NB4 (cell line): Measurements from ENCODE around the gene SLAMF7.

ENCODE experiments used
- CTCF ChIP-seq: IDR thresholded peaks from one replicate; pipeline ENCODE4 v1.5.1; 2012; ENCODE audit warnings: low read depth, low read length
- MAX ChIP-seq: IDR thresholded peaks from 2 replicates; pipeline ENCODE4 v1.6.1; 2011; ENCODE audit warnings: low read depth, low read length
- POLR2A ChIP-seq: IDR thresholded peaks from 2 replicates; pipeline ENCODE4 v1.6.1; 2011; ENCODE audit warnings: mild to moderate bottlenecking; ENCODE audit not compliant: insufficient read length; ENCODE audit errors: extremely low read depth

- TF ChIP-seq CTCF (no peak), POLR2A (no peak), MAX (no peak)
Measured at GRCh38 chr1:160755911-160756848, 17.1 kb downstream of the SLAMF7 start.
